SK-N-SH treated with all-trans-retinoic acid at 6 μM for 48 hours (cell line): ENCODE measurements around the gene PEX7.
"Not testable (repeated sequence)": the region's sequence is repeated elsewhere in the genome, so short reads cannot be mapped to it uniquely, and the experiment has no call there.

ENCODE experiments used
- ATAC-seq: fragments of 200-7000 bp; cut with Tn5 transposase; 3 replicates; pipeline ENCODE4 v1.9.1; 2020; ENCODE audit warnings: mild to moderate bottlenecking, moderate library complexity
- CSDC2 ChIP-seq: fragments of 250-450 bp; sonication (Bioruptor Pico); IDR thresholded peaks from 2 replicates; pipeline ENCODE4 v1.5.0; 2020; ENCODE audit warnings: mild to moderate bottlenecking, moderate library complexity
- ESRRG ChIP-seq: fragments of 250-450 bp; sonication (Bioruptor Pico); IDR thresholded peaks from 2 replicates; pipeline ENCODE4 v1.6.1; 2021; ENCODE audit warnings: mild to moderate bottlenecking
- GLIS3 ChIP-seq: fragments of 250-450 bp; sonication (Bioruptor Pico); IDR thresholded peaks from 2 replicates; pipeline ENCODE4 v1.5.0; 2020; ENCODE audit warnings: mild to moderate bottlenecking, moderate library complexity
- ISL1 ChIP-seq: fragments of 250-450 bp; sonication (Bioruptor Pico); IDR thresholded peaks from 2 replicates; pipeline ENCODE4 v2.1.2; 2022; ENCODE audit warnings: mild to moderate bottlenecking, moderate library complexity
- OSR1 ChIP-seq: fragments of 250-450 bp; sonication (Bioruptor Pico); IDR thresholded peaks from 2 replicates; pipeline ENCODE4 v1.8.0; 2022; ENCODE audit warnings: moderate library complexity, mild to moderate bottlenecking, inconsistent platforms
- RARB ChIP-seq: fragments of 250-450 bp; sonication (Bioruptor Pico); IDR thresholded peaks from 2 replicates; pipeline ENCODE4 v1.8.0; 2021; ENCODE audit warnings: mild to moderate bottlenecking, moderate library complexity
- SNAI2 ChIP-seq: fragments of 250-450 bp; sonication (Bioruptor Pico); IDR thresholded peaks from 2 replicates; pipeline ENCODE4 v1.5.0; 2020; ENCODE audit warnings: mild to moderate bottlenecking, moderate library complexity
- TCF4 ChIP-seq: fragments of 250-450 bp; sonication (Bioruptor Pico); IDR thresholded peaks from 2 replicates; pipeline ENCODE4 v1.8.0; 2021; ENCODE audit warnings: mild to moderate bottlenecking, moderate library complexity, borderline replicate concordance
- TOX ChIP-seq: fragments of 250-450 bp; sonication (Bioruptor Pico); IDR thresholded peaks from 2 replicates; pipeline ENCODE4 v1.8.0; 2021; ENCODE audit warnings: mild to moderate bottlenecking, moderate library complexity, borderline replicate concordance
- ZC3H10 ChIP-seq: fragments of 250-450 bp; sonication (Bioruptor Pico); IDR thresholded peaks from 2 replicates; pipeline ENCODE4 v1.5.1; 2021; ENCODE audit warnings: mild to moderate bottlenecking, moderate library complexity
- ZFP3 ChIP-seq: fragments of 250-450 bp; sonication (Bioruptor Pico); IDR thresholded peaks from 2 replicates; pipeline ENCODE4 v1.5.0; 2020; ENCODE audit warnings: mild to moderate bottlenecking, moderate library complexity
- ZNF565 ChIP-seq: fragments of 450-650 bp; formaldehyde crosslinking; conservative IDR thresholded peaks from 2 replicates; pipeline ENCODE4 v1.5.0; 2020; ENCODE audit warnings: low read depth, mild to moderate bottlenecking, moderate library complexity
- ZNF70 ChIP-seq: fragments of 450-650 bp; formaldehyde crosslinking; IDR thresholded peaks from 2 replicates; pipeline ENCODE4 v1.5.0; 2020; ENCODE audit warnings: mild to moderate bottlenecking, moderate library complexity
- TF ChIP-seq, protein P1 (sequence below): fragments of 250-450 bp; sonication (Bioruptor Pico); IDR thresholded peaks from 2 replicates; pipeline ENCODE4 v1.5.1; 2020; ENCODE audit warnings: low read depth, mild to moderate bottlenecking, moderate library complexity
- TF ChIP-seq, protein P2 (sequence below): fragments of 250-450 bp; sonication (Bioruptor Pico); IDR thresholded peaks from 2 replicates; pipeline ENCODE4 v1.8.0; 2020; ENCODE audit warnings: mild to moderate bottlenecking, moderate library complexity, borderline replicate concordance
- TF ChIP-seq, protein P3 (sequence below): fragments of 250-450 bp; sonication (Bioruptor Pico); IDR thresholded peaks from 2 replicates; pipeline ENCODE4 v1.5.0; 2020; ENCODE audit warnings: mild to moderate bottlenecking, moderate library complexity
- TF ChIP-seq, protein P4 (sequence below): fragments of 250-450 bp; sonication (Bioruptor Pico); IDR thresholded peaks from 2 replicates; pipeline ENCODE4 v1.8.0; 2021; ENCODE audit warnings: low read depth, mild to moderate bottlenecking, moderate library complexity, borderline replicate concordance

Gene PEX7

DNA sequence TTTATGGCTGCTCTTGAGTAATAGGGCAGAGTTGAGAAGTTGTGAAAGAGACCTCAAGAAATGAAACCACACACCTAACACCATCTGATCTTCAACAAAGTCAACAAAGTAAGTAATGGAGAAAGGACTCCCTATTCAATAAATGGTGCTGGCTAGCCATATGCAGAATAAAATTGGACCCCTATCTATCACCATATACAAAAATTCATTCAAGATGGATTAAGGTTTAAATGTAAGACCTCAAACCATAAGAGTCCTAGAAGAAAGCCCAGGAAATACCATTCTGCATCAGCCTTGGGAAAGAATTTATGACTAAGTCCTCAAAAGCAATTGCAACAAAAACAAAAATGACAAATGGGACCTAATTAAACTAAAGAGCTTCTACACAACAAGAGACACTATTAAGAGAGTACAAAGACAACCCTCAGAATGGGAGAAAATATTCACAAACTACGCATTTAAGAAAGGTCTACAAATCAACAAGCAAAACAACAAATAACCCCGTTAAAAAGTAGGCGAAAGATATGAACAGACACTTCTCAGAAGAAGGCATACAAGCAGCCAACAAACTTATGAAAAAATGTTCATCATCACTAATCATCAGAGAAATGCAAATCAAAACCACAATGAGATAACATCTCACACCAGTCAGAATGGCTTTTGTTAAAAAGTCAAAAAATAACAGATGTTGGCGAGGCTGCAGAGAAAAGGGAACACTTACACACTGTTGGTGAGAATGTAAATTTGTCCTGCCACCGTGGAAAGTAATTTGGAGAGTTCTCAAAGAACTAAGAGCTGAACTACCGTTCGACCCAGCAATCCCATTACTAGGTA lies 34.1 kb upstream of the PEX7 start:
- no peak for ATAC-seq
- TF ChIP-seq TCF4 (CRISPR knock-in tag), result no peak
- 0 out of 2 replicates have a peak, but pooled peaks have one; percentile 34 for TF ChIP-seq ISL1 (CRISPR knock-in tag)

DNA sequence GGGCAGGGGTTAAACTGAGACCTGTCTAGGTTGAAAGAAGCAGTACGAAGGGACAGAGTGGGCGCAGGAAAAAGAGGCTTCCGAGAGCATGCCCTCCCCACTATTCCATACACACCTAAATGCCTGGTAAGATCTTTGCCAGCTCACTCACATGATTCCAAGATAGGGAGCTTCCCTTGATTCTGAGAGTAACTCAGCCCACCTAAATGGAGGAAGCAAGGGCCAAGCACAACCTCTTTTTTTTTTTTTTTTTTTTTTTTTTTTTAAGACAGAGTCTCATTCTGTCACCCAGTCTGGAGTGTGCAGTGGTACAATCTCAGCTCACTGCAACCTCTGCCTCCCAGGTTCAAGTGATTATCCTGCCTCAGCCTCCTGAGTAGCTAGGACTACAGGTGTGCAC lies 33.0 kb upstream of the PEX7 start:
- ATAC-seq, result not testable (repeated sequence)

DNA sequence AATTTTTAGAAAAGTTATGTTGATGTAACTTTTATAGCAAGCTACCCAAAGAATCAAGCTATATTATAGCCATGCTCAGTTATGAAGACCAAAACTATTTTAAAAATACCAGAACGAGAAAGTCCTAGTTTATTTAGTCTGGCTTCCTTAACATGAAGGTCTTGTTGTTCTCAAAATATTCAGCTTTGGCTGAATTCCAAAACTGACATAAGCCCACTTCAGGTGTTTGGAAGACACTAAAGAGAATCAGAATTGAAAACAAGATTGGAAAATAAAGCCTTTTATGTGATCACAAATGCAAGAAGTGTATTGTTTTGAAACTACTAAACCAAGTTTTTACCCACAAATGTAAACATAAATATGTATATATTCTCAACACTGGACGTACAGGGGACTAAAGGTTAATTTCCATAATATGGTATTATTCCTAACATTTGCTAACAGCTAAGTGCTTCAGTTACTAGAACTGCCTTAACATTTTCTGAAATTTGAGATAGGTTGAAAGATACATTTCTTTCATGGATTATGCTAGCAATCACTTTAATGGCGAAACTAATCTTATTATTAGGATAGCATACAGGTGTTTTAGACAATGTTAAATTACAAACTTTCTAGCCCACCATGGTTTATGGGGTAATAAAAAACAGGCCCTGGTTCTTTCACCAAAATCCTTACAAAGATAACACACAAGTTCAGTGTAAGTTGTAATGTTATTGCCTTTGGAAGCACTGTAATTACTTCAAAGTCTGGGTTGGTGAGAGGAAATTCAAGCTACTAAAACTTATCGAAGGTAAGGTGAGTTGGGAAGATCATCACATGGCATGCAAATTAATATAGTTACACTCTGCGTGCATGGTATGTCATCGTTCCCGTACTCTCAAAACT lies 31.7 kb upstream of the PEX7 start:
- ATAC-seq, result no peak
- TF ChIP-seq ZC3H10 (CRISPR knock-in tag) (no peak), CSDC2 (CRISPR knock-in tag) (no peak), TOX (CRISPR knock-in tag) (no peak), ZFP3 (CRISPR knock-in tag) (no peak), ZNF565 (CRISPR knock-in tag) (no peak)

DNA sequence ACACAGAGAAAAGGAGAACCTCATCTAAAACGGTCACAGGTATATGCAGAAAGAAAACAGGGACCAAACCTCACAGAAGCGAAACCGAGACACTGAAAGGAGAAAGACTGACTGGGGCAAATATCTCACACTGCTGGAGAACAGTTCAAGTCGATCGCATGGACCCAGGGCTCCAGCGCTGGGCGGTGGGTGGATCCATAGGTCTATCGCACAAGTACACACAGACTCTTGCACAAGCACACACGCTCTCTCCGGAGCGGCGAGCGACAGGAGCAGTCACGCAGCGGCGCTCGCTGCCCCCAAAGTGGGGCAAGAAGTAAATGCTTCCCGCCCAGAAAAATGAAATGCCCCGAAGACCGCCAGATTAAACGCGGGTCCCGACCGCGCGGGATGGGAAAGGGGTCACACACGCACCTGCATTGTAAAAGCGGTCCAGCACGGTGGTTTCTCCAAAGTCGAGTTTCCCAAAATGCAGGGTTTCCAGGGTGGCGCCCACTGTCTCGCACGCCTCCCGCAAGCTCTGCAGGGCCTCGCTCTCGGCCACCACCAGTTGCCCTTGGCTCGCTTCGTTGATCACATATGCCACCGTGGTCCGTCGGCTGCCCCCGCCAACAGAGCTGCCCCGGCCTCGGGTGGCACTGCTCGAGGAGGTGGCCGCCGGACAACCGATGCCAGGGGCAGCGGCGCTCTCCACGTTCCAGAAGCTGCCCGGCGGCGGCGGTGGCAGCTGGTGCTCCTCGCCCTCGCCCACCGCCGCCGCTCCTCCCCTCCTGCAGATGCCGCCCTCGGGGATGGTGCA lies 30.9 kb upstream of the PEX7 start:
- ATAC-seq, result peak; percentile 4

DNA sequence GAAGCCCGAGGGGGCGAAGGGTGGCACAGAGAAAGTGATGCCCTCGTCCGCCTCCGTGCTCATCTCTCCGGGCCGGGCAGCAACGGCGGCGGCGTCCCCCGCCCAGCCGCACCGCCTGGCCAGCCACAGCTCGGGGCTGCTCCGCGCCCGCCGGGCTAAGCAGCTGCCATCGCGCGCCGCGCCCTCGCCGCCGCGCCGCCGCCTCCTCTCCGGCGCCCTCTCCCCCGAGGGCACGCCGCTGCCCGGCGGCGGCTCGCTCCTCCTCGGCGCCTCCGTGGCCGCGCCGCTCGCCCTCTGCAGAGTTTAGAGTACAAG lies 30.3 kb upstream of the PEX7 start:
- TF ChIP-seq ZNF70 (CRISPR knock-in tag) (no peak), ISL1 (CRISPR knock-in tag) (no peak), RARB (CRISPR knock-in tag) (no peak), SNAI2 (no peak), CSDC2 (CRISPR knock-in tag) (no peak), ZC3H10 (CRISPR knock-in tag) (no peak)
- TF ChIP-seq, protein P1, sequence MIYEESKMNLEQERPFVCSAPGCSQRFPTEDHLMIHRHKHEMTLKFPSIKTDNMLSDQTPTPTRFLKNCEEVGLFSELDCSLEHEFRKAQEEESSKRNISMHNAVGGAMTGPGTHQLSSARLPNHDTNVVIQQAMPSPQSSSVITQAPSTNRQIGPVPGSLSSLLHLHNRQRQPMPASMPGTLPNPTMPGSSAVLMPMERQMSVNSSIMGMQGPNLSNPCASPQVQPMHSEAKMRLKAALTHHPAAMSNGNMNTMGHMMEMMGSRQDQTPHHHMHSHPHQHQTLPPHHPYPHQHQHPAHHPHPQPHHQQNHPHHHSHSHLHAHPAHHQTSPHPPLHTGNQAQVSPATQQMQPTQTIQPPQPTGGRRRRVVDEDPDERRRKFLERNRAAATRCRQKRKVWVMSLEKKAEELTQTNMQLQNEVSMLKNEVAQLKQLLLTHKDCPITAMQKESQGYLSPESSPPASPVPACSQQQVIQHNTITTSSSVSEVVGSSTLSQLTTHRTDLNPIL (CRISPR knock-in tag), result no peak
- TF ChIP-seq, protein P2, sequence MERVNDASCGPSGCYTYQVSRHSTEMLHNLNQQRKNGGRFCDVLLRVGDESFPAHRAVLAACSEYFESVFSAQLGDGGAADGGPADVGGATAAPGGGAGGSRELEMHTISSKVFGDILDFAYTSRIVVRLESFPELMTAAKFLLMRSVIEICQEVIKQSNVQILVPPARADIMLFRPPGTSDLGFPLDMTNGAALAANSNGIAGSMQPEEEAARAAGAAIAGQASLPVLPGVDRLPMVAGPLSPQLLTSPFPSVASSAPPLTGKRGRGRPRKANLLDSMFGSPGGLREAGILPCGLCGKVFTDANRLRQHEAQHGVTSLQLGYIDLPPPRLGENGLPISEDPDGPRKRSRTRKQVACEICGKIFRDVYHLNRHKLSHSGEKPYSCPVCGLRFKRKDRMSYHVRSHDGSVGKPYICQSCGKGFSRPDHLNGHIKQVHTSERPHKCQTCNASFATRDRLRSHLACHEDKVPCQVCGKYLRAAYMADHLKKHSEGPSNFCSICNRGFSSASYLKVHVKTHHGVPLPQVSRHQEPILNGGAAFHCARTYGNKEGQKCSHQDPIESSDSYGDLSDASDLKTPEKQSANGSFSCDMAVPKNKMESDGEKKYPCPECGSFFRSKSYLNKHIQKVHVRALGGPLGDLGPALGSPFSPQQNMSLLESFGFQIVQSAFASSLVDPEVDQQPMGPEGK (CRISPR knock-in tag), result no peak

More for the DNA sequence above, 30.9 kb upstream of the PEX7 start:
- TF ChIP-seq ISL1 (CRISPR knock-in tag), result no peak
- TF ChIP-seq, protein P1 (CRISPR knock-in tag), result no peak
- TF ChIP-seq CSDC2 (CRISPR knock-in tag), result no peak
- no peak for TF ChIP-seq ESRRG
- TF ChIP-seq, protein P3, sequence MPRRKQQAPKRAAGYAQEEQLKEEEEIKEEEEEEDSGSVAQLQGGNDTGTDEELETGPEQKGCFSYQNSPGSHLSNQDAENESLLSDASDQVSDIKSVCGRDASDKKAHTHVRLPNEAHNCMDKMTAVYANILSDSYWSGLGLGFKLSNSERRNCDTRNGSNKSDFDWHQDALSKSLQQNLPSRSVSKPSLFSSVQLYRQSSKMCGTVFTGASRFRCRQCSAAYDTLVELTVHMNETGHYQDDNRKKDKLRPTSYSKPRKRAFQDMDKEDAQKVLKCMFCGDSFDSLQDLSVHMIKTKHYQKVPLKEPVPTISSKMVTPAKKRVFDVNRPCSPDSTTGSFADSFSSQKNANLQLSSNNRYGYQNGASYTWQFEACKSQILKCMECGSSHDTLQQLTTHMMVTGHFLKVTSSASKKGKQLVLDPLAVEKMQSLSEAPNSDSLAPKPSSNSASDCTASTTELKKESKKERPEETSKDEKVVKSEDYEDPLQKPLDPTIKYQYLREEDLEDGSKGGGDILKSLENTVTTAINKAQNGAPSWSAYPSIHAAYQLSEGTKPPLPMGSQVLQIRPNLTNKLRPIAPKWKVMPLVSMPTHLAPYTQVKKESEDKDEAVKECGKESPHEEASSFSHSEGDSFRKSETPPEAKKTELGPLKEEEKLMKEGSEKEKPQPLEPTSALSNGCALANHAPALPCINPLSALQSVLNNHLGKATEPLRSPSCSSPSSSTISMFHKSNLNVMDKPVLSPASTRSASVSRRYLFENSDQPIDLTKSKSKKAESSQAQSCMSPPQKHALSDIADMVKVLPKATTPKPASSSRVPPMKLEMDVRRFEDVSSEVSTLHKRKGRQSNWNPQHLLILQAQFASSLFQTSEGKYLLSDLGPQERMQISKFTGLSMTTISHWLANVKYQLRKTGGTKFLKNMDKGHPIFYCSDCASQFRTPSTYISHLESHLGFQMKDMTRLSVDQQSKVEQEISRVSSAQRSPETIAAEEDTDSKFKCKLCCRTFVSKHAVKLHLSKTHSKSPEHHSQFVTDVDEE, result no peak
- TF ChIP-seq, protein P4, sequence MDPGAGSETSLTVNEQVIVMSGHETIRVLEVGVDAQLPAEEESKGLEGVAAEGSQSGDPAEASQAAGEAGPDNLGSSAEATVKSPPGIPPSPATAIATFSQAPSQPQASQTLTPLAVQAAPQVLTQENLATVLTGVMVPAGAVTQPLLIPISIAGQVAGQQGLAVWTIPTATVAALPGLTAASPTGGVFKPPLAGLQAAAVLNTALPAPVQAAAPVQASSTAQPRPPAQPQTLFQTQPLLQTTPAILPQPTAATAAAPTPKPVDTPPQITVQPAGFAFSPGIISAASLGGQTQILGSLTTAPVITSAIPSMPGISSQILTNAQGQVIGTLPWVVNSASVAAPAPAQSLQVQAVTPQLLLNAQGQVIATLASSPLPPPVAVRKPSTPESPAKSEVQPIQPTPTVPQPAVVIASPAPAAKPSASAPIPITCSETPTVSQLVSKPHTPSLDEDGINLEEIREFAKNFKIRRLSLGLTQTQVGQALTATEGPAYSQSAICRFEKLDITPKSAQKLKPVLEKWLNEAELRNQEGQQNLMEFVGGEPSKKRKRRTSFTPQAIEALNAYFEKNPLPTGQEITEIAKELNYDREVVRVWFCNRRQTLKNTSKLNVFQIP (CRISPR knock-in tag), result no peak
- no peak for TF ChIP-seq GLIS3
- TF ChIP-seq OSR1 (CRISPR knock-in tag), result no peak
- no peak for TF ChIP-seq SNAI2

More for the DNA sequence above, 30.3 kb upstream of the PEX7 start:
- ATAC-seq, result peak; percentile 31
